ENCODE data around the gene WIPF3.

GRCh38 chr7:29858191-29858951, 52.1 kb downstream of the WIPF3 start:
- TF ChIP-seq CTCF (IDR thresholded peaks at IDR 0.05): no peak
- TF ChIP-seq POLR2A (IDR thresholded peaks at IDR 0.05): no peak
- TF ChIP-seq POLR2AphosphoS5 (IDR thresholded peaks at IDR 0.05): no peak

Measured in gastroesophageal sphincter (tissue), 3 donors.